Measurements from ENCODE around the gene AKR1A1.
"Not testable (repeated sequence)": the region's sequence is repeated elsewhere in the genome, so short reads cannot be mapped to it uniquely, and the experiment has no call there.

The AKR1A1 gene

DNA sequence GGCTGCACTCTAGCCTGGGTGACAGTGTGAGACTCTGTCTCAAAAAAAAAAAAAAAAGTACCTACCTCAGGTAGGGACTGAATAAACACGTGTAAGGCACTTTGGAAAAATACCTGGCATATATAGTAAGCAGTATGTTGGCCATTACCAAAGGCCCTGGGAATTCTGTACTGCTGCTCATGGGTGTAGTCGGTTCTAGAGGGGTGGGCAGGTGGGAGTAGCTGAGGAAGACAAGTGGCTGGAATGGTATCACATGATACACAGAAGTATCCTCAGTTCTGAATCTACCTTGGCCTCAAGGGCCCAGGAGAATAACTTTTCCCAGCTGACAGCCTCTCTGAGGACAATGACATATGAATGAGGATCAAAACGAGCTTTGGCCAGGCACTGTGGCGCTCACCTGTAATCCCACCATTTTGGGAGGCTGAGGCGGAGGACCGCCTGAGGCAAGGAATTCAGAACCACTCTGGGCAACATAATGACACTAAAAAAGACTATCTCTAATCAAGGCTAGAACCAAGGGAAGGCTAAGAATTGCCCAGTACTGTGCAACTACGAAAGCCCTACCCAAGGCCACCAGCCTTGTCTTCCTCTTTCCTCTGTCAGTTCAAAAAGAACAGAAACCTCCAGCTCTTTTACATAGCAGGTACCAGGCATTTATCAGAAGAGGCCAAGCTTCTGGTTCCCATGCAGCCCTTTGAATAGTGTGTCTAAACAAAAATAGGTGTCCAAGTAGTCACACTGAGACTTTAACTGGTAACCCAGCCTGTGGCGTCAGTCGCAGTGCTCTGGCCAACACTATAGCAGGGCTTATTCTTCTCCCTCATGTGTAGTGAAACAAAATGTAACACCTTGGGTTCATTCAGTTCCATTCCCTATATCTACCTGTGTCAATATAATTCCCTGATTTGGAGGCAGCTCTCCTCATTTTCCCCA is 40.3 kb upstream of the AKR1A1 start:
- no peak overlapping the region for H3K4me3 ChIP-seq (ENCODE audit: low read depth, low read length)
- TF ChIP-seq, protein P1, sequence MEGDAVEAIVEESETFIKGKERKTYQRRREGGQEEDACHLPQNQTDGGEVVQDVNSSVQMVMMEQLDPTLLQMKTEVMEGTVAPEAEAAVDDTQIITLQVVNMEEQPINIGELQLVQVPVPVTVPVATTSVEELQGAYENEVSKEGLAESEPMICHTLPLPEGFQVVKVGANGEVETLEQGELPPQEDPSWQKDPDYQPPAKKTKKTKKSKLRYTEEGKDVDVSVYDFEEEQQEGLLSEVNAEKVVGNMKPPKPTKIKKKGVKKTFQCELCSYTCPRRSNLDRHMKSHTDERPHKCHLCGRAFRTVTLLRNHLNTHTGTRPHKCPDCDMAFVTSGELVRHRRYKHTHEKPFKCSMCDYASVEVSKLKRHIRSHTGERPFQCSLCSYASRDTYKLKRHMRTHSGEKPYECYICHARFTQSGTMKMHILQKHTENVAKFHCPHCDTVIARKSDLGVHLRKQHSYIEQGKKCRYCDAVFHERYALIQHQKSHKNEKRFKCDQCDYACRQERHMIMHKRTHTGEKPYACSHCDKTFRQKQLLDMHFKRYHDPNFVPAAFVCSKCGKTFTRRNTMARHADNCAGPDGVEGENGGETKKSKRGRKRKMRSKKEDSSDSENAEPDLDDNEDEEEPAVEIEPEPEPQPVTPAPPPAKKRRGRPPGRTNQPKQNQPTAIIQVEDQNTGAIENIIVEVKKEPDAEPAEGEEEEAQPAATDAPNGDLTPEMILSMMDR (IDR thresholded peaks at IDR 0.05; ENCODE audit: borderline replicate concordance, insufficient read depth, low read depth, low read length): no peak

DNA sequence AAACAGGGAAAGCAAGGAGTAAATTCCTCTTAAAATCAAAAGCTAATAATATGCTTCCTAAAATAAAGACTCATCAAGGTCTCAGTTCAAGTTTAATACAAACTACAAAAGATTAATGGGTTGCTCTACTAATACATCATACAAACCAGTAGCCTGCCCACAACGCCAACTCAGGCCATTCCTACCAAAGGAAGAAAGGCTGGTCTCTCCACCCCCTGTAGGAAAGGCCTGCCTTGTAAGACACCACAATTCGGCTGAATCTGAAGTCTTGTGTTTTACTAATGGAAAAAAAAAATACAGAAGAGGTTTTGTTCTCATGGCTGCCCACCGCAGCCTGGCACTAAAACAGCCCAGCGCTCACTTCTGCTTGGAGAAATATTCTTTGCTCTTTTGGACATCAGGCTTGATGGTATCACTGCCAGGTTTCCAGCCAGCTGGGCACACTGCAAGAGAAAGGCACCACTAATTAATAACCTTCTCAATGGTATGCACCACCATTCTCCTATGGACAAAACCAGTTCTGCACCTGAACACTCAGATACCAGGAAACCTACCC is 39.6 kb upstream of the AKR1A1 start:
- H3K4me3 ChIP-seq (ENCODE audit: low read depth, low read length): no peak overlapping the region
- TF ChIP-seq, protein P1 (IDR thresholded peaks at IDR 0.05; ENCODE audit: borderline replicate concordance, insufficient read depth, low read depth, low read length): no peak

- TF ChIP-seq, protein P1 (IDR thresholded peaks at IDR 0.05; ENCODE audit: borderline replicate concordance, insufficient read depth, low read depth, low read length): peak; percentile 67; the same call in 1 of the 2 replicates
- no peak overlapping the region for H3K4me3 ChIP-seq (ENCODE audit: low read depth, low read length)
These were observed 38.0 kb upstream of the AKR1A1 start for GRCh38 chr1:45512641-45513054.

- H3K4me3 ChIP-seq (ENCODE audit: low read depth, low read length): not testable (repeated sequence)
These were observed 36.9 kb upstream of the AKR1A1 start for GRCh38 chr1:45513532-45514260.

- H3K4me3 ChIP-seq (ENCODE audit: low read depth, low read length): no peak overlapping the region
- TF ChIP-seq, protein P1 (IDR thresholded peaks at IDR 0.05; ENCODE audit: borderline replicate concordance, insufficient read depth, low read depth, low read length): no peak
These were observed 34.6 kb upstream of the AKR1A1 start for GRCh38 chr1:45516036-45516435.

DNA sequence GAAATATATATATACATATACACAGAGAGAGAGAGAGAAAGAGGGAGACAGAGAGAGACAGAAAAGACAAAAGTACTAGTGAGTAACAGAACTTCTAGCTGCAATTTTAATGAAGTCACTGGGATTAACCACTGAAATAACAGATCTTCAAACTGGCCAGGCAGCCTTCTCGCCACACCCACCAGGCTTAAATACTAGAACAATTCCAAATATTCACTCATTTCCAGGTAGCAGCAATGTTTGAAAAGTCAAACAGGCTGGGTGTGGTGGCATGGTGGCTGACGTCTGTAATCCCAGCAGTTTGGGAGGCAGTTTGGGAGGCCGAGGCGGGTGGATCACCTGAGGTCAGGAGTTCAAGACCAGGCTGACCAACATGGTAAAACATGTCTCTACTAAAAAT is 34.2 kb upstream of the AKR1A1 start:
- TF ChIP-seq, protein P1 (IDR thresholded peaks at IDR 0.05; ENCODE audit: borderline replicate concordance, insufficient read depth, low read depth, low read length): no peak
- H3K4me3 ChIP-seq (ENCODE audit: low read depth, low read length): no peak overlapping the region

GRCh38 chr1:45518366-45518765 is 32.3 kb upstream of the AKR1A1 start:
- H3K4me3 ChIP-seq (ENCODE audit: low read depth, low read length): not testable (repeated sequence)
